Type B pancreatic cell (in vitro differentiated cells): ENCODE results near the gene NPIPB2. TPM values are rescaled to one million over a fixed set of nuclear protein-coding genes. Genes with fewer than 3 reads are reported as not detected.
A peak's percentile ranks its signal among the peaks of the same experiment; 100 is the strongest.
"Not testable (repeated sequence)": the region's sequence is repeated elsewhere in the genome, so short reads cannot be mapped to it uniquely, and the experiment has no call there.

Experiments
- DNase-seq: peaks from one replicate; pipeline ENCODE4 v3.0.0; 2021; ENCODE audit warnings: mixed read lengths; ENCODE audit not compliant: unreplicated experiment; ENCODE audit errors: extremely low spot score
- H3K27ac Mint-ChIP-seq: 2 replicates; pipeline ENCODE4 v1.8.0; 2021; ENCODE audit warnings: mild to moderate bottlenecking, mixed read lengths
- H3K27me3 Mint-ChIP-seq: 2 replicates; pipeline ENCODE4 v1.8.0; 2021; ENCODE audit warnings: mixed read lengths
- H3K36me3 Mint-ChIP-seq: 2 replicates; pipeline ENCODE4 v1.8.0; 2021; ENCODE audit warnings: mixed read lengths
- H3K4me1 Mint-ChIP-seq: one replicate; pipeline ENCODE4 v1.8.0; 2021; ENCODE audit warnings: mixed read lengths; ENCODE audit not compliant: unreplicated experiment
- H3K4me3 Mint-ChIP-seq: 2 replicates; pipeline ENCODE4 v1.8.0; 2021; ENCODE audit warnings: mild to moderate bottlenecking, mixed read lengths
- H3K9me3 Mint-ChIP-seq: 2 replicates; pipeline ENCODE4 v1.8.0; 2021; ENCODE audit warnings: mixed read lengths
- total RNA-seq: library from RNA; stranded (reverse); gene quantifications from 2 replicates; pipeline ENCODE4 v1.2.1, GENCODE V29; 2021; ENCODE audit warnings: low replicate concordance
- TF ChIP-seq, protein P1 (sequence below): fragments of 200-600 bp; sonication (generic); conservative IDR thresholded peaks from 2 replicates; pipeline ENCODE4 v1.5.0; 2021; ENCODE audit warnings: antibody characterized with exemption, mild to moderate bottlenecking

NPIPB2 gene
- total RNA-seq, 1 donor from 2014 or later, result 13.4 TPM

DNA sequence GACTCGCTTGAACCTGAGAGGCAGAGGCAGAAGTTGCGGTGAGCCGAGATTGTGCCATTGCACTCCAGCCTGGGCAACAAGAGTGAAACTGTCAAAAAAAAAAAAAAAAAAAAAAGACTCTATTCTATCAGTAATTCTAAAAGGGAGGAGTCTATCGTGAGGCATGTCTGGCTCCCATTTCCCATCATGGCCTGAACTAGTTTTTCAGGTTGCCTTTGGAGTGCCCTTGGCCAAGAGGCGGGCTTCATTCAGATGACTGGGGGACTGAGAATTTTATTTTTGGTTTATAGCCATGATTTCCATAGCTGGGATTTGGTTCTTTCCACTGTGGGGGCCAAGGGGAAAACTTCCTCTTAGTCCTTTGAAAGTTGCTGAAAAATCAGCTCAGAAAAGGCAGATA is 31.2 kb upstream of the NPIPB2 start:
- Mint-ChIP-seq H3K4me3 (peak overlapping the region; percentile 80), H3K27me3 (no peaks in the 10 kb centered on the region), H3K27ac (peak overlapping the region; percentile 96), H3K9me3 (no peaks in the 10 kb centered on the region), H3K4me1 (peaks cover 25% of the 10 kb centered on the region), H3K36me3 (no peaks in the 10 kb centered on the region)
- no peak for DNase-seq
- TF ChIP-seq, protein P1, sequence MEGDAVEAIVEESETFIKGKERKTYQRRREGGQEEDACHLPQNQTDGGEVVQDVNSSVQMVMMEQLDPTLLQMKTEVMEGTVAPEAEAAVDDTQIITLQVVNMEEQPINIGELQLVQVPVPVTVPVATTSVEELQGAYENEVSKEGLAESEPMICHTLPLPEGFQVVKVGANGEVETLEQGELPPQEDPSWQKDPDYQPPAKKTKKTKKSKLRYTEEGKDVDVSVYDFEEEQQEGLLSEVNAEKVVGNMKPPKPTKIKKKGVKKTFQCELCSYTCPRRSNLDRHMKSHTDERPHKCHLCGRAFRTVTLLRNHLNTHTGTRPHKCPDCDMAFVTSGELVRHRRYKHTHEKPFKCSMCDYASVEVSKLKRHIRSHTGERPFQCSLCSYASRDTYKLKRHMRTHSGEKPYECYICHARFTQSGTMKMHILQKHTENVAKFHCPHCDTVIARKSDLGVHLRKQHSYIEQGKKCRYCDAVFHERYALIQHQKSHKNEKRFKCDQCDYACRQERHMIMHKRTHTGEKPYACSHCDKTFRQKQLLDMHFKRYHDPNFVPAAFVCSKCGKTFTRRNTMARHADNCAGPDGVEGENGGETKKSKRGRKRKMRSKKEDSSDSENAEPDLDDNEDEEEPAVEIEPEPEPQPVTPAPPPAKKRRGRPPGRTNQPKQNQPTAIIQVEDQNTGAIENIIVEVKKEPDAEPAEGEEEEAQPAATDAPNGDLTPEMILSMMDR, result no peak

DNA sequence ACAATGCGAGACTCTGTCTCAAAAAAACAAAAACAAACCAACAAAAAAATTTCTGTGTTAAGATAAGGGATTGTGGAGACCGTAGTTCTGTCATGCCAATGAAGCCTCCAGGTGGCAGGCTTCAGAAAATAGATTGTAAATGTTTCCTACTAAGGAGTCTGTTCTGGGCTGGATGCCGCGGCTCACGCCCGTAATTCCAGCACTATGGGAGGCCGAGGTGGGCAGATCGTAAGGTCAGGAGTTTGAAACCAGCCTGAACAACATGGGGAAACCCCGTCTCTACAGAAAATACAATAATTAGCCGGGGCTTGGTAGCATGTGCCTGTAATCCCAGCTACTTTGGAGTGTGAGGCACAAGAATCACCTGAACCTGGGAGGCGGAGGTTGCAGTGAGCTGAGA is 30.3 kb upstream of the NPIPB2 start:
- TF ChIP-seq, protein P1, result peak; percentile 14
- peak overlapping the region; percentile 96 for H3K27ac Mint-ChIP-seq

DNA sequence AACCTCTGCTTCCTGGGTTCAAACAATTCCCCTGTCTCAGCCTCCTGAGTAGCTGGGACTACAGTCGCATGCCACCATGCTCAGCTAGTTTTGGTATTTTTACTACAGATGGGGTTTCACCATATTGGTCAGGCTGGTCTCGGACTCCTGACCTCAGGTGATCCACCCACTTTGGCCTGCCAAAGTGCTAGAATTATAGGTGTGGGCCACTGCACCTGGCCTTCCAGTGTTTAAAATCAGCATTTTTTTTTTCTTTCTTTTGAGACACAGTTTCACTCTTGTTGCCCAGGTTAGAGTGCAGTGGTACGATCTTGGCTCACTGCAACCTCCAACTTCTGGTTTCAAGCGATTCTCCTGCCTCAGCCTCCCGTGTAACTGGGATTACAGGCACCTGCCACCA is 28.4 kb upstream of the NPIPB2 start:
- not testable (repeated sequence) for H3K36me3 Mint-ChIP-seq, H3K27me3 Mint-ChIP-seq, H3K4me3 Mint-ChIP-seq, H3K4me1 Mint-ChIP-seq, H3K27ac Mint-ChIP-seq, H3K9me3 Mint-ChIP-seq, DNase-seq

More for the DNA sequence above, 30.3 kb upstream of the NPIPB2 start:
- no peak for DNase-seq
- Mint-ChIP-seq H3K27me3 (no peaks in the 10 kb centered on the region), H3K36me3 (no peaks in the 10 kb centered on the region), H3K4me1 (peaks cover 15% of the 10 kb centered on the region), H3K4me3 (no peak overlapping the region), H3K9me3 (no peaks in the 10 kb centered on the region)

DNA sequence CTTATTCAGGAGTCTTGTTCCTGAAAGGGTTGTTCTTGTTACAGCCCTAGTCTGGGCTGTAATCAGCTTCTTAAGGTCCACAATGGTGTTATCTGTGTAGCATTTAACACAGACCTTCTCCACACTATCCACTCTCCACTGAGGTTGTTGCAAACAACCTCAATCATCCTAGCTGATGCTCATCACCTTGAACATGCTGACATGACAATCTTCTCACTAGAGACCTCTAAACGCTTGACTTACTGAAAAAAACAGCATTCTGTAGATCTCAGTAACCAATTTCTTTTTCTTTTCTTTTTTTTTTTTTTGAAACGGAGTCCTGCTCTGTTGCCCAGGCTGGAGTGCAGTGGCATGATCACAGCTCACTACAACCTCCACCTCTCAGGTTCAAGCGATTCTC is 26.7 kb upstream of the NPIPB2 start:
- no peaks in the 10 kb centered on the region for H3K36me3 Mint-ChIP-seq
- no peaks in the 10 kb centered on the region for H3K9me3 Mint-ChIP-seq
- no peak overlapping the region for H3K27ac Mint-ChIP-seq
- H3K4me1 Mint-ChIP-seq, result no peaks in the 10 kb centered on the region
- no peaks in the 10 kb centered on the region for H3K27me3 Mint-ChIP-seq
- TF ChIP-seq, protein P1, result no peak
- no peak overlapping the region for H3K4me3 Mint-ChIP-seq
- DNase-seq, result no peak

DNA sequence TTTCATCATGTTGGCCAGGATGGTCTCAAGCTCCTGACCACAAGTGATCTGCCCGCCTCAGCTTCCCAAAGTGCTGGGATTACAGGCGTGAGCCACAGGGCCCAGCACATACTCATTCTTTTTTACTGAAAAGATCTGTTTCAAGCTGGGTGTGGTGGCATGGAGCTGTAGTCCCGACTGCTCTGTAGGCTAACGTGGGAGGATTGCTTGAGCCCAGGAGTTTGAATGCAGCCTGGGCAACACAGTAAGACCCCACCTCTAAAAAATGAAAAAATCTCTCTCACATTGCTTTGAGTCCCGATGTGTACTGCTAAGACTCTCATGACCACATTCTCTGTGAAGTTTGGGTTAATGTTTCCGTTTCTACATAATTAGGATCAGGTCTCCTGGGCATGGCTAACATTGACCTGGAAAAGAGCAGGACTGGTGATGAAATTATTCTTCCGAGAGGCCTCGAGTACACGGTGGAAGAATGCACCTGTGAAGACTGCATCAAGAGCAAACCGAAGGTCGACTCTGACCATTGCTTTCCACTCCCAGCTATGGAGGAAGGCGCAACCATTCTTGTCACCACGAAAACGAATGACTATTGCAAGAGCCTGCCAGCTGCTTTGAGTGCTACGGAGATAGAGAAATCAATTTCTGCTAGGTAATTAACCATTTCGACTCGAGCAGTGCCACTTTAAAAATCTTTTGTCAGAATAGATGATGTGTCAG is 25.5 kb upstream of the NPIPB2 start:
- DNase-seq, result no peak
- no peaks in the 10 kb centered on the region for H3K9me3 Mint-ChIP-seq
- H3K4me1 Mint-ChIP-seq, result no peaks in the 10 kb centered on the region
- no peaks in the 10 kb centered on the region for H3K36me3 Mint-ChIP-seq
- TF ChIP-seq, protein P1, result no peak
- H3K4me3 Mint-ChIP-seq, result no peak overlapping the region
- H3K27ac Mint-ChIP-seq, result no peak overlapping the region
- no peaks in the 10 kb centered on the region for H3K27me3 Mint-ChIP-seq

DNA sequence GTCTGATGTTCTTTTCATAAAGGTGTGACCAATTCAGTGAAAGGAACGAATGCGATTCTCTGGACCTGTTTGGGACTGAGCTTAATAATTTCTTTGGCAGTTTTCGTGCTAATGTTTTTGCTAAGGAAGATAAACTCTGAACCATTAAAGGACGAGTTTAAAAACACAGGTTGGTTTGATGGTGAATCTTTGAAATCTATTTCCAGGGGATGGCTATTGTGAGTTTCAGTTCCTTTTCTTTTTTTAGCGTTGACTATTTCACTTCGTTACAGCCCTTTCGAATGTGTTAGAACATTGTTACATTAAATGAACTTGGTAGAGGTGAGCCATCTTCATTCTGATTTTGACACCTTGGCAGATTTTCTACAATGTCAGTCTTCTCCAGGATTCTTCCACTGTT is 24.3 kb upstream of the NPIPB2 start:
- no peak overlapping the region for H3K4me3 Mint-ChIP-seq
- DNase-seq, result no peak

More for the DNA sequence above, 24.3 kb upstream of the NPIPB2 start:
- Mint-ChIP-seq H3K27me3 (no peaks in the 10 kb centered on the region), H3K36me3 (no peaks in the 10 kb centered on the region), H3K4me1 (no peaks in the 10 kb centered on the region), H3K27ac (no peak overlapping the region), H3K9me3 (no peaks in the 10 kb centered on the region)
- TF ChIP-seq, protein P1, result no peak
